GM12878 (cell line): ENCODE data around the gene TBL1XR1. TPM values are rescaled to one million over a fixed set of nuclear protein-coding genes. Genes with fewer than 3 reads are reported as not detected.

Source experiments
- ASH2L ChIP-seq: fragments of 300-600, 200-600 bp; sonication (generic); IDR thresholded peaks from 2 replicates; pipeline ENCODE4 v1.6.1; 2017; ENCODE audit warnings: low read depth, mild to moderate bottlenecking, borderline replicate concordance
- BMI1 ChIP-seq: fragments of 450-650 bp; IDR thresholded peaks from 2 replicates; pipeline ENCODE4 v1.6.1; 2016; ENCODE audit warnings: mild to moderate bottlenecking, moderate library complexity, borderline replicate concordance
- CBX3 ChIP-seq: fragments of 200-600 bp; sonication (generic); IDR thresholded peaks from 2 replicates; pipeline ENCODE4 v1.6.1; 2016; ENCODE audit warnings: low read depth, borderline replicate concordance
- CREB1 ChIP-seq: IDR thresholded peaks from 2 replicates; pipeline ENCODE4 v1.6.1; 2012; ENCODE audit warnings: low read depth, mild to moderate bottlenecking, inconsistent platforms
- ETV6 ChIP-seq, 2 experiments: fragments of 450-650 bp in 1 of 2; IDR thresholded peaks in 1 of 2; conservative IDR thresholded peaks in 1 of 2; 2 replicates each; pipeline ENCODE4 v1.6.1; 2014; ENCODE audit warnings: antibody characterized with exemption in 1 of 2, borderline replicate concordance in 1 of 2, low read depth in 1 of 2, mild to moderate bottlenecking in 1 of 2, moderate library complexity in 1 of 2
- KAT2A ChIP-seq: conservative IDR thresholded peaks from 2 replicates; pipeline ENCODE4 v1.6.1; 2011; ENCODE audit warnings: low read depth, low read length; ENCODE audit not compliant: control insufficient read depth
- MTA2 ChIP-seq: fragments of 450-650 bp; IDR thresholded peaks from 2 replicates; pipeline ENCODE4 v1.6.1; 2016; ENCODE audit warnings: low read depth, mild to moderate bottlenecking, moderate library complexity
- NR2C1 ChIP-seq: fragments of 450-650 bp; IDR thresholded peaks from 2 replicates; pipeline ENCODE4 v1.6.1; 2017; ENCODE audit warnings: antibody characterized with exemption, mild to moderate bottlenecking, moderate library complexity
- NR2C2 ChIP-seq: IDR thresholded peaks from 2 replicates; pipeline ENCODE4 v1.6.1; 2011; ENCODE audit warnings: borderline replicate concordance, low read depth; ENCODE audit not compliant: control insufficient read depth, insufficient read length
- POLR2AphosphoS5 ChIP-seq: IDR thresholded peaks from 2 replicates; pipeline ENCODE4 v1.6.1; 2011; ENCODE audit warnings: mild to moderate bottlenecking, low read length, inconsistent platforms
- RELA ChIP-seq: fragments of 450-650 bp; IDR thresholded peaks from 2 replicates; pipeline ENCODE4 v1.8.0; 2014; ENCODE audit warnings: borderline replicate concordance; ENCODE audit not compliant: partially characterized antibody
- SMAD1 ChIP-seq: fragments of 450-650 bp; IDR thresholded peaks from 2 replicates; pipeline ENCODE4 v1.6.1; 2018; ENCODE audit warnings: mild to moderate bottlenecking, low read depth; ENCODE audit not compliant: partially characterized antibody
- TAF1 ChIP-seq: IDR thresholded peaks from 2 replicates; pipeline ENCODE4 v1.6.1; 2011; ENCODE audit warnings: mild to moderate bottlenecking, low read depth, low read length, borderline replicate concordance
- TARDBP ChIP-seq: IDR thresholded peaks from 2 replicates; pipeline ENCODE4 v1.6.1; 2016; ENCODE audit warnings: borderline replicate concordance
- TCF7 ChIP-seq: IDR thresholded peaks from 2 replicates; pipeline ENCODE4 v1.6.1; 2014; ENCODE audit warnings: antibody characterized with exemption, borderline replicate concordance
- ZBED1 ChIP-seq: IDR thresholded peaks from 2 replicates; pipeline ENCODE4 v1.6.1; 2016; ENCODE audit warnings: borderline replicate concordance
- ZNF384 ChIP-seq: IDR thresholded peaks from 2 replicates; pipeline ENCODE4 v1.6.1; 2012; ENCODE audit warnings: low read depth, mild to moderate bottlenecking, low read length, improper control_type of control experiment, borderline replicate concordance
- polyA plus RNA-seq, 11 experiments: library from polyadenylated mRNA; depleted of rRNA in 4 of 11; unstranded in 6 of 11; stranded (reverse) in 5 of 11; fragments of >200 nt; fragmentation: Nextera tagmentation in 4 of 11; fragmentation: Illumina TruSeq in 1 of 11; extraction: Ambion mirVana in 4 of 11; extraction: Trizol in 1 of 11; gene quantifications; 1 replicate in 1 of 11; 2 replicates in 10 of 11; pipeline versions ENCODE4 v1.2.1 to v1.2.3, GENCODE V29; 2011 to 2016; ENCODE audit warnings: inconsistent platforms in 2 of 11, missing spikeins in 2 of 11, low read depth in 1 of 11
- total RNA-seq, 4 experiments: library from RNA; depleted of rRNA in 3 of 4; stranded (reverse); fragments of >200 nt in 3 of 4; fragmentation: Illumina TruSeq in 1 of 4; extraction: Trizol in 1 of 4; gene quantifications; 2 replicates each; pipeline versions ENCODE4 v1.2.1 to v1.2.3, GENCODE V29; 2013 to 2021
- TF ChIP-seq, protein P1 (sequence below): IDR thresholded peaks from 2 replicates; pipeline ENCODE4 v1.6.1; 2011; ENCODE audit warnings: borderline replicate concordance, low read depth, mild to moderate bottlenecking, moderate library complexity, low read length; ENCODE audit not compliant: insufficient read depth, poor library complexity, severe bottlenecking
- TF ChIP-seq, protein P2 (sequence below): IDR thresholded peaks from 2 replicates; pipeline ENCODE4 v1.6.1; 2011; ENCODE audit warnings: low read depth, mild to moderate bottlenecking, low read length, moderate library complexity, borderline replicate concordance; ENCODE audit errors: extremely low read depth
- TF ChIP-seq, protein P3 (sequence below): fragments of 450-650 bp; IDR thresholded peaks from 2 replicates; pipeline ENCODE4 v1.6.1; 2017; ENCODE audit warnings: mild to moderate bottlenecking
- TF ChIP-seq, protein P4 (sequence below): fragments of 450-650 bp; IDR thresholded peaks from 2 replicates; pipeline ENCODE4 v1.6.1; 2017; ENCODE audit warnings: antibody characterized with exemption, mild to moderate bottlenecking, moderate library complexity

Gene TBL1XR1
- total and polyA plus RNA-seq, 10 of the 15 experiments (the other 5 are each of a cell fraction or from before 2014, with no cell fraction given): 13.0 to 115 (median 60.4) TPM

DNA sequence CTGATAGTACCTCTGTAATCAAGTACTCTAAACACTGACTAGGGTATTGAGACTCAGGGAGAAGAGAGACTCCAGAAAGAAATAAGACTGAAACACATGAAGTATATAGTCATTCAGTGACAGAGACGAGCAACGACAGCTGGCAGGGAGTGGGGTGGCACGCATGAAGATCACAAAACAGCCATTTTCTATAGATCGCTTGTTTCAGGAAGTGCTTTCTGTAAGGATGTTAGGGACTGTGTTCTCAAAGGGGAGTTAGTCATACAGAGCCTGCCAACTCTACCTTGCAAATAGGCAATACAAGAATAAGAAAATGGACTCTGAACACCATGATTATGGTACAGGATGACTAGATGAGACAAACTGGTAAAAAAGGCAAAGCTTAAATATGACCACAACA is 139.5 kb downstream of the TBL1XR1 start (continued):
- TF ChIP-seq, protein P1, sequence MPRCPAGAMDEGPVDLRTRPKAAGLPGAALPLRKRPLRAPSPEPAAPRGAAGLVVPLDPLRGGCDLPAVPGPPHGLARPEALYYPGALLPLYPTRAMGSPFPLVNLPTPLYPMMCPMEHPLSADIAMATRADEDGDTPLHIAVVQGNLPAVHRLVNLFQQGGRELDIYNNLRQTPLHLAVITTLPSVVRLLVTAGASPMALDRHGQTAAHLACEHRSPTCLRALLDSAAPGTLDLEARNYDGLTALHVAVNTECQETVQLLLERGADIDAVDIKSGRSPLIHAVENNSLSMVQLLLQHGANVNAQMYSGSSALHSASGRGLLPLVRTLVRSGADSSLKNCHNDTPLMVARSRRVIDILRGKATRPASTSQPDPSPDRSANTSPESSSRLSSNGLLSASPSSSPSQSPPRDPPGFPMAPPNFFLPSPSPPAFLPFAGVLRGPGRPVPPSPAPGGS: no peak
- TF ChIP-seq BMI1 (no peak), TCF7 (no peak), SMAD1 (no peak), MTA2 (no peak), ETV6 (conservative IDR thresholded peaks at IDR 0.05 in 1 of 2, IDR thresholded peaks at IDR 0.05 in 1 of 2; ENCODE audit: borderline replicate concordance in 1 of 2, low read depth in 1 of 2) (no peak), CBX3 (no peak), CREB1 (no peak), KAT2A (no peak), TAF1 (no peak), TARDBP (no peak), ASH2L (no peak), NR2C2 (no peak), ZNF384 (no peak), NR2C1 (no peak), POLR2AphosphoS5 (no peak), RELA (no peak), ZBED1 (no peak; the same call in 1 of the 2 replicates)
- TF ChIP-seq, protein P2, sequence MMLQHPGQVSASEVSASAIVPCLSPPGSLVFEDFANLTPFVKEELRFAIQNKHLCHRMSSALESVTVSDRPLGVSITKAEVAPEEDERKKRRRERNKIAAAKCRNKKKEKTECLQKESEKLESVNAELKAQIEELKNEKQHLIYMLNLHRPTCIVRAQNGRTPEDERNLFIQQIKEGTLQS: no peak
- TF ChIP-seq, protein P3, sequence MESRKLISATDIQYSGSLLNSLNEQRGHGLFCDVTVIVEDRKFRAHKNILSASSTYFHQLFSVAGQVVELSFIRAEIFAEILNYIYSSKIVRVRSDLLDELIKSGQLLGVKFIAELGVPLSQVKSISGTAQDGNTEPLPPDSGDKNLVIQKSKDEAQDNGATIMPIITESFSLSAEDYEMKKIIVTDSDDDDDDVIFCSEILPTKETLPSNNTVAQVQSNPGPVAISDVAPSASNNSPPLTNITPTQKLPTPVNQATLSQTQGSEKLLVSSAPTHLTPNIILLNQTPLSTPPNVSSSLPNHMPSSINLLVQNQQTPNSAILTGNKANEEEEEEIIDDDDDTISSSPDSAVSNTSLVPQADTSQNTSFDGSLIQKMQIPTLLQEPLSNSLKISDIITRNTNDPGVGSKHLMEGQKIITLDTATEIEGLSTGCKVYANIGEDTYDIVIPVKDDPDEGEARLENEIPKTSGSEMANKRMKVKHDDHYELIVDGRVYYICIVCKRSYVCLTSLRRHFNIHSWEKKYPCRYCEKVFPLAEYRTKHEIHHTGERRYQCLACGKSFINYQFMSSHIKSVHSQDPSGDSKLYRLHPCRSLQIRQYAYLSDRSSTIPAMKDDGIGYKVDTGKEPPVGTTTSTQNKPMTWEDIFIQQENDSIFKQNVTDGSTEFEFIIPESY: no peak
- TF ChIP-seq, protein P4, sequence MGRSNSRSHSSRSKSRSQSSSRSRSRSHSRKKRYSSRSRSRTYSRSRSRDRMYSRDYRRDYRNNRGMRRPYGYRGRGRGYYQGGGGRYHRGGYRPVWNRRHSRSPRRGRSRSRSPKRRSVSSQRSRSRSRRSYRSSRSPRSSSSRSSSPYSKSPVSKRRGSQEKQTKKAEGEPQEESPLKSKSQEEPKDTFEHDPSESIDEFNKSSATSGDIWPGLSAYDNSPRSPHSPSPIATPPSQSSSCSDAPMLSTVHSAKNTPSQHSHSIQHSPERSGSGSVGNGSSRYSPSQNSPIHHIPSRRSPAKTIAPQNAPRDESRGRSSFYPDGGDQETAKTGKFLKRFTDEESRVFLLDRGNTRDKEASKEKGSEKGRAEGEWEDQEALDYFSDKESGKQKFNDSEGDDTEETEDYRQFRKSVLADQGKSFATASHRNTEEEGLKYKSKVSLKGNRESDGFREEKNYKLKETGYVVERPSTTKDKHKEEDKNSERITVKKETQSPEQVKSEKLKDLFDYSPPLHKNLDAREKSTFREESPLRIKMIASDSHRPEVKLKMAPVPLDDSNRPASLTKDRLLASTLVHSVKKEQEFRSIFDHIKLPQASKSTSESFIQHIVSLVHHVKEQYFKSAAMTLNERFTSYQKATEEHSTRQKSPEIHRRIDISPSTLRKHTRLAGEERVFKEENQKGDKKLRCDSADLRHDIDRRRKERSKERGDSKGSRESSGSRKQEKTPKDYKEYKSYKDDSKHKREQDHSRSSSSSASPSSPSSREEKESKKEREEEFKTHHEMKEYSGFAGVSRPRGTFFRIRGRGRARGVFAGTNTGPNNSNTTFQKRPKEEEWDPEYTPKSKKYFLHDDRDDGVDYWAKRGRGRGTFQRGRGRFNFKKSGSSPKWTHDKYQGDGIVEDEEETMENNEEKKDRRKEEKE: no peak
